HT-29 (cell line): ENCODE results near the gene TRAK2. TPM values are rescaled to one million over a fixed set of nuclear protein-coding genes. Genes with fewer than 3 reads are reported as not detected.
"Not testable (repeated sequence)": the region's sequence is repeated elsewhere in the genome, so short reads cannot be mapped to it uniquely, and the experiment has no call there.

ENCODE experiments used
- DNase-seq: peaks from one replicate; pipeline ENCODE4 v3.0.0-alpha.2; 2015; ENCODE audit warnings: low spot score
- total RNA-seq: library from RNA; depleted of rRNA; stranded (reverse); fragments of >200 nt; shearing (Covaris generic); gene quantifications from 2 replicates; pipeline ENCODE4 v1.2.3, GENCODE V29; 2014

TRAK2 gene
- total RNA-seq, 1 experiment from 2014 or later = 10.0 TPM

DNA sequence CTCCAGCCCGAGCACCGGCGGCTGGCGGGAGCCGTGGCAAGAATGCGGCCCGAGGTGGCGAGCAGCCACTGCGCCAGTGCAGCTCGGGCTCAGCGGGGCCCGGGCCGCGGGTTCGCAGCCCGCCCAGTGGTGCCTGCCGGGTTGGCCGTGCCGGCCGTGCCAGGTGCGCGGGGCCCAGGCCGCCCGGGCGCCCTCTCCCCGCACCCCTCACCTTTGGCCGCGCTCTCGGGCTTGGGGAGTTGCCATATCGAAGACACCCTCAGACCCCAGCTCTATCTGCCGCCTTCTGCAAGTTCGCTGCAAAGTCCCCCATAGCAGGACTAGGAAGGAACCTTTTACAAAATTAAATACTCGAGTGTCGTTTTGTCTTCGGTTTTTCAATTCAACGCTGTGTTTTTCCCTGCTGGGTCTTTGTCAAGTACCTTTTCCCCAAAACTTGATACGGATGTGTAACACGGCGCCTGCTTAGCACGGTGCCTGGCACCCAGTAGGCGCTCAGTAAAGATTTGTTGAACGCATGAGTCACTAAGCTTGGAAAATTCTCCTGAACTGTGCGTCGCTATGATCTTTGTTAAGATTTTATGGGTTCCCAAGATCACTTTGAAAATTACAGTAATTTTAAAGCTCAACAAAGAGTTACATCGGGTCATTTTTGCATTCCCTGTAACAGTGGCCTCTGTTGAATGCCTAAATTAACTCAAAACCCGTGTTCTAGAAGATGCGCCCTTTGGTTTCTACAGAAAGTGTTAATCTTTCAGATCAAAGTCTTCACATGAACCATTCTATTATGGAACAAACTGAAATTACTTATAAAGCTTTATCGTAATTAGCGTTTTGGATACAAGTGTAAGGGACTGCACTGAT lies 1.0 kb upstream of the TRAK2 start:
- no peak for DNase-seq

DNA sequence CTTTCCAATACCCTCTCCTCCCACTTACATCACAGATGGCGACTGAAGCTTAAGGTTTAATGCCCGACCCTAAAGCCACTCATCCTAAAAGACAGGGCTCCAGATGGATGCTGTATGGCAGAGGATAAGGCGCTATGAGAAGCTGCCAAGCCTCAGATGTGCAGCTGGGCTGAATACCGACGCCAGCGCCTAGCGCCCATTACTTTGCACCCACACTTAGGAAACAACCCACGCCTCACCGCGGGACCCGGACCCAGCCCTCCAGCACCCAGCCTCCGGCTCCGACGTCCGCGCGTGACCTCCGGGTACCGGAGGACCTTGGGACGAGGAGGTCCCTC lies 335 bp downstream of the TRAK2 start:
- peak; percentile 47 for DNase-seq

DNA sequence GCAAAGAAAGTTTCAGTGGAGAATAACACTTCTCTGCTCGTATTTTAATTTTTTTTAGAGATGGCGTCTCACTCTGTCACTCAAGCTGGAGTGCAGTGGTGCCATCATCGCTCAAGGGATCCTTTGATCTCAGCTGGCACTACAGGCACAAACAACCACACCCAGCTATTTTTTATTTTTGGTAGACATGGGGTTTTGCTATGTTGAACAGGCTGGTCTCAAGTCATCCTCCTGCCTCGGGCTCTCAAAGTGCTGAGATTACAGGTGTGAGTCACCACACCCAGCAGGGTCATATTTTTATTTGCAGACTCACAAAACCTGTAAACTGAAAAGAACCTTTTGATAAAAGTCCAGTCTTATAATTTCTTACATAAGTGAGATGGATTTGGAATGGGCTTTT lies 2.6 kb downstream of the TRAK2 start:
- DNase-seq = no peak

DNA sequence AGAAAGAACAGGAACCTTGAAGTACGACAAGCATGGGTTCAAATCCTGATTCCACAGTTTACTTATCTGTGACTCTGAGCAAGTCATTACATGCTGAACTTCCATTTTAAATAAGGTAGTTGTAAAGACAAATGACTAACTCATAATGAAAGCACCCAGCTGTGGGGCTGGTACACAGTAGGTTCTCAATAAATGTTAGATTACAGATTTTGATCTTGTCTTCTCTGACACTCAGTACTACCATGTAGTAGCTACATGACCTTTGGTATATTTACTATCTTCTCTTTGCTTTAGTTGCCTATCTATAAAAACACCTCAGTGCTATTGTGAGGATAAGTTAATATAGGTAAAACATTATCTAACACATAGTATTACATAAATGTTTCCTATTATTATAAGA lies 3.2 kb downstream of the TRAK2 start:
- DNase-seq = no peak

DNA sequence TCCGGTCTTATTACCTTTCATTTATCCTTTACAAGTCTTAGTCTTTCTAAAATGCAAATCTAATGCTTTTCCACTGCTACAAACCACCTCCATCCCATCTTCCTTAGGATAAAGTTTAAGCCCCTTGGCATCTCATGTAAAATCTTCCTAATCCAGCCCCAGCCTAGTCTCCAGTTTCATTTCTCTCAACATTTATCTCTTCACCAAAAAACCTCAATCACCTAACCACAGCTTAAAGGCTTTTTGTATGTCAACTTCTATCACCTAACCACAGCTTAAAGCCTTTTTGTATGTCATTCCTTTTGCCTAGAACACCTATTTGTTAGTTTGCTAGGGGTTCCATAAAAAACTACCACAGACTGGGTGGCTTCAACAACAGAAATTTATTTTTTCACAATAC lies 4.2 kb downstream of the TRAK2 start:
- no peak for DNase-seq

DNA sequence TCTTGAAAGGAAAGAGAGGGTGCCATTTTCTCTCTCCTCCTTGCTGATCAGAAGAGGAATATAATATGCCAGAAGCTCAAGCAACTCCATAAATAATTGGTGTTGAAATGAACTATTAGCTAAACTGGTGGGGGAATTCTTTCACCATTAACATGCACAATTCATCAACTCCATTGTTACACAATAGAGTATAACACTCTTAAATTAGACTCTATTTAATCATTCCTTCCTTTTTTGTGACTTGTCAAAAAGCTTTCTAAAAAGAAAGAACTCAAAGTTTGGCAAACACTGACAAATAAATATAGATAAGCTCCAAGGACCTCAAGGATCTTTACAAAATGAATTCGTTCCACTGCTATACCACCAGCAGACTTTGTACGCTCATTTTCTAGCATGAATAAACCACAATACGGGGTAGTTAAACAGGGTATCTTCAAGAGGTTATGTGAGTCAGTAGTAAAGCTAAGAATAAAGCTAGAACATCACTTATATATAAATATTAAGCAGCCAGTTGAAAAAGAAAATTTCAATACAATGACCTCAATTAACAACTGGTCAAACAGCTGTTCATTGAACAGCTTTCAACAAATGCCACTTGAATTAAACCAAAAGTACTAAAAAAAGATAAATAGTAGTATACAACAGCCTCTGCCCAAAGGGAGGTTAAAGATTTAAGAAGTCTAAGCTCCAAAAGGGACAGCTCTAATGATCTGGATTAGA lies 6.4 kb downstream of the TRAK2 start:
- DNase-seq = no peak

DNA sequence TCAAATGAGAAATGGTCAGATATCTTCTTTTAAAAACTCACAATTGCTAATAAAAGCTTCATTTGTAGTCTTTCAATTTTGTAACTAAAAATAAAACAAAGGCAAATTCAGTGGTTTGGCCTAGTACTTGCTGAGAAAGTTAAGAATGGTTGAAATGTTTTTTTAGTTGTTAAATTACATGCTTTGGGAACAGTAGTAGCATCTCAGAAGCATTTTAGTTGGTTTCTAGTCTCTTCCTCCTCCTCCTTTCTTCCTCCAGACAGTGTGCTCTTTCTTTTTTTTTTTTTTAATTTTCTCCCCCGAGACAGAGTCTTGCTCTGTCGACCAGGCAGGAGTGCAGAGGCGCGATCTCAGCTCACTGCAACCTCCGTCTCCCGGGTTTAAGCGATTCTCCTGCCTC lies 9.8 kb downstream of the TRAK2 start:
- no peak for DNase-seq

DNA sequence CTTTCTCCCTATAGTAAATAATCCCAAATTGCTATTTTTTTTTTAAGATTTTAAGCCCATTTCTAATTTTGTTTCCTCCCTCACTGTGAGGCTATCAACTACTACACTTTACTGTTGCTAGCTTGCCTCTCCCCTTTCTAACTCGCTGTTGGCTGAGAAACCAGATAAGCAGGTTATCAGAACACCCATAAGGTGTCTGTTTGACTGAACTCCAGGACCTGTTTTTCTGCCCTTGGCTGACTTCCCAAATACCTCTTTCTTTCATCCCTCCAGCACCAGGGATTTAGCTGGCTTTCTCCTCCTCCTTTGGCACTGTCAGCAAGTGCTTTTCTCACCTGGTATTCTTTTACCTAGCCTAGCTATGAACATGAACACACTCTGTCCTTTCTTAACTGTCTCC lies 11.1 kb downstream of the TRAK2 start:
- DNase-seq = peak; percentile 63

DNA sequence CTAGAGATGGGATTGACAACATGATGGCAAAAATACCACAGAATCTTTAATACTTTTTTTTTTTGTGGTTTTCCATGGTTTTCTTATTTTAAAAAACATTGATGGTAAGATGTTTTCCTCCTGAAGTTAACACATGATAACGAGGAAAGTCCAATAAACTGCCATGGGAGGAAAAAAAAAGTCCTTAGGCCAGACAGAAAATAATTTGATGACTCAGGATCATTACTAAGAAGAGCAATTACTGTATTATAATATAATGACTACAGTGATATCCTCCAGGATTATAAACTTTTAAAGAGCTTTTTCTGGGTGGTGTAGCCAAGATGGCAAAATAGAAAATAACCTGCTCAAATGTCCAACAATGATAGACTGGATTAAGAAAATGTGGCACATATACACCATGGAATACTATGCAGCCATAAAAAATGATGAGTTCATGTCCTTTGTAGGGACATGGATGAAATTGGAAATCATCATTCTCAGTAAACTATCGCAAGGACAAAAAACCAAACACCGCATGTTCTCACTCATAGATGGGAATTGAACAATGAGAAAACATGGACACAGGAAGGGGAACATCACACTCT lies 11.8 kb downstream of the TRAK2 start:
- DNase-seq = not testable (repeated sequence)

DNA sequence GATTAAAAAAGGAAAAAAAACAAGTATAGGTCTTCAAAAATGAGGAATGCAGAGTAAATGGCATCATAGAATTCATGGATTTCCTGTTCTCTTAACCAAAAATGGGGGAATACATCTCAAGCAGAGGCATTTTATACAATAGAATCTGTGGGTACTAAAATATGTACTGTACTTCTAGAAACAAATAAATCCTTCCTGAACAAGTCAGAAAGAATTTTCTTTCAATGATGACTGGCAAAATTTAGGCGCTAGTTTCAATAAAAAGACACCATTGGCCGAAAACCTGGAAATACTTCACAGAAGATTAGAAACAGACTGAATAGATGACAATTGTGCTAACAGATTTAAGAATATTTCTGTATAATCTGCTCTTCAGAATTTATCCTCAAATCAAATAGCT lies 15.1 kb downstream of the TRAK2 start:
- DNase-seq = no peak

DNA sequence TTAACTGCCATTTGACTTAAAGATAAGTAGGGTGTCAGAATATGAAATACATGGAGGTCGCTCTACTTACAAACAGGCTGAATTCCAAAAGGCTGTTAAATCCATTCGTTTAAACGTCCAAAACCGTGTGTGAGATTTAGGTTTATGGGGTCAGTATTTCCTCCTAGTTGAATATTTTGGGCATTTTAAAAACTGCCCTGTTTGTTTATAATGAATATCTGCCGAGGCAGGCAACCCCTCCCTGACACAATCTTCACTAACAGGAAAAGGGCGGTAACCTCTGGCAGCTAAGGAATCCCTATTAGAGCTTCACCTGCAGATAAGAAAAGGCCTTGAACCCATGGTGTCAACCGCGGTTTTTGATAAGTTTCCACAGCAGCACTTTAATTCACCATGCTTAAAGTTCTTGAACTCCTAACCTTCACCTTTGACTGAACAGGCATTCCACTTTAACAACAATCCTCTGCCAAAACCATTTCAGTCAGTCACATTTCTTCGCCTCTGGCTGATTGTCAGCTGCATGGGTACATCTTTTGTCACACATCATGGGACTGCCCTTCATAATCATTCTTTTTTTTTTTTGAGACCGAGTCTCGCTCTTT lies 17.8 kb downstream of the TRAK2 start:
- DNase-seq = no peak

DNA sequence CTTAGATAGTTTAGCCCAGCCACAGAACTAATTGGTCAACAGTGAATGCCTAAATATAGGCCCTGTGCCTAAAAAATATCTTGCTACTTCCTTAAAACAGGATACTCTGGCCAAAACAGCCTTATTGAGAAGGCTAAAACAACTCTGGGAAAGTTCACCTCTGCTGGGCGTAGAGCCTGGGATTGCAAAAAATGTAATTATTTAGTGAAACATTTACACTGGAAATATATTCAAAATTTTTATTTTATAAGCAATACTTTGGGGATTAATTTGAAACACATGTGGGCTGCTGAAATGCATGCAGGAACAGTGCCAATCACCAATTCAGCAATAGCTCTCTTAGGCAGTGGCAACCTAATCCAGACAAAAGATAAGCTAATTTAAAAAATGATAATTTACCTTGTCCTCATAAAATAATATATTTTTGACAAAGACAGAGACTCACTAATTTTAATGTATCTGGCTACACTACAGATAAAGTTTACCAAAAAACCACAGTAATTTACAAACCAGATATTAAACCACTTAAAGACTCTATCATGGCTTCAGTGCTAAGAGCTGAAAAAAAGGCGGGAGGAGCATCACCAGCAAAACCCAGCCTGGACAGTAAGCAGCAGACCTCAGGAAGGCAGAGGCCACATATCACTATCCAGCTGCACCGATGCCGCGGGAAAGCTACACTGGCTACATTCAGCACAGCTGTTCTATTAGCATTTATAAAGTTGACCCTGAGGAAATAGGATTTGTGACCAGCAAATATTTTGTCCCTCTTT lies 18.5 kb downstream of the TRAK2 start:
- DNase-seq = no peak

DNA sequence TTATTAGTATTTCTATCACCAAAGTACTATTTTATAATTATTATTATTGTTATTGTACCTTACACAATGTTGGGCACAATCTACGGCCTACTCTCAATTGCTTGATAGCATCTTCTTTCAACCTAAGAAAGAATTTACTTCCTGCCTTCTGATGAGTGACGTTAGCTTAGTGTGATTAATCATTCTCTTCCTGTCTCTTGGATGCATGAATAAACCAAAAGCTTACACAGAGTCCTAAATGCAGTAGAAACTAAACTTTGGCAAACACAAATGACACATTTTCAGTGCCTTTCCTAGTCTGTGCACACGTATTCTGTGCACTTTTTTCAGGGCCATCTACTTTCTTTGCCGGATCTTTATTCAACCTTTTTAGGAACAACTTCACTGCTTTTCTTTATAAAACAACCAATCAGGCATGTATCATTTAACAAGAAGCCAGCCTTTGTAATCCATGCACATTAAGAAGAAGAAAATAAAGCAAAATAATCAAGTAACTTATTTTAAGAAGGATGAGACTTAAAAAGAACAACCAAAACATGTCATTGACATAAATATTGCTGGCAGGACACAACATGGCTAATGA lies 19.1 kb downstream of the TRAK2 start:
- DNase-seq = peak; percentile 20

DNA sequence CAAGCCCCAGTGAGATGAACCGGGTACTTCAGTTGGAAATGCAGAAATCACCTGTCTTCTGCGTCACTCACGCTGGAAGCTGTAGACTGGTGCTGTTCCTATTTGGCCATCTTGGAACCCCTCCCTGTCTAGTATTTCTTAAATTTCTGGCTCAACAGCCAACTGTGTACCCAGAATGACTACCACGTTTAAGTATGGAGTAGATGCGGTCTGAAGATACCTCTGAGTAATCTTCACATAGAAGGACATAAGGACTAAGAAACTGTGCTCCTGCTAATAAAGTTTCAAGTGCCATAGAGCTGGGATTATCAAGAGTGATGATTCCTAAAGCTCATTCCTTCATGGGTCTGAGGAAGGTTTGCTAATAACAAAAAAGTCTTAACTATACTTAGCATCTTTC lies 20.4 kb downstream of the TRAK2 start:
- no peak for DNase-seq

DNA sequence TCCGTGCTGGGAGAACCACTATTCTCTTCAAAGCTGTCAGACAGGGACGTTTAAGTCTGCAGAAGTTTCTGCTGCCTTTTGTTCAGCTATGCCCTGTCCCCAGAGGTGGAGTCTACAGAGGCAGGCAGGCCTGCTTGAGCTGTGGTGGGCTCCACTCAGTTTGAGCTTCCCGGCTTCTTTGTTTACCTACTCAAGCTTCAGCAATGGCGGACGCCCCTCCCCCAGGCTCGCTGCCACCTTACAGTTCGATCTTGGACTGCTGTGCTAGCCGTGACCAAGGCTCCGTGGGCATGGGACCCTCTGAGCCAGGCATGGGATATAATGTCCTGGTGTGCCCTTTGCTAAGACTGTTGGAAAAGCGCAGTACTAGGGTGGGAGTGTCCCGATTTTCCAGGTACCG lies 20.9 kb downstream of the TRAK2 start:
- not testable (repeated sequence) for DNase-seq

DNA sequence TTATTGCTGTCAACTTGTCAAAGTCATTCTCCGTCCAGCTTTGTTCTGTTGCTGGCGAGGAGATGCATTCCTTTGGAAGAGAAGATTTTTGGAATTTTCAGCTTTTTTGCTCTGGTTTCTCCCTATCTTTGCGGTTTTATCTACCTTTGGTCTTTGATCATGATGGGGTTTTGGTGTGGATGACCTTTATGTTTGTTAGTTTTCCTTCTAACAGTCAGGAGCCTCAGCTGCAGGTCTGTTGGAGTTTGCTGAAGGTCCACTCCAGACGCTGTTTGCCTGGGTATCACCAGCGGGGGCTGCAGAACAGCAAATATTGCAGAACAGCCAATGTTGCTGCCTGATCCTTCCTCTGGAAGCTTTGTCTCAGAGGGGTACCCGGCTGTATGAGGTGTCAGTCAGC lies 21.4 kb downstream of the TRAK2 start:
- DNase-seq = not testable (repeated sequence)

DNA sequence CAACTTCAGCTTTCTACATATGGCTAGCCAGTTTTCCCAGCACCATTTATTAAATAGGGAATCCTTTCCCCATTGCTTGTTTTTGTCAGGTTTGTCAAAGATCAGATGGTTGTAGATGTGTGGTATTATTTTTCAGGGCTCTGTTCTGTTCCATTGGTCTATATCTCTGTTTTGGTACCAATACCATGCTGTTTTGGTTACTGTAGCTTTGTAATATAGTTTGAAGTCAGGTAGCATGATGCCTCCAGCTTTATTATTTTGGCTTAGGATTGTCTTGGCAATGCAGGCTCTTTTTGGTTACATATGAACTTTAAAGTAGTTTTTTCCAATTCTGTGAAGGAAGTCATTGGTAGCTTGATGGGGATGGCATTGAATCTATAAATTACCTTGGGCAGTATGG lies 22.9 kb downstream of the TRAK2 start:
- DNase-seq = not testable (repeated sequence)

DNA sequence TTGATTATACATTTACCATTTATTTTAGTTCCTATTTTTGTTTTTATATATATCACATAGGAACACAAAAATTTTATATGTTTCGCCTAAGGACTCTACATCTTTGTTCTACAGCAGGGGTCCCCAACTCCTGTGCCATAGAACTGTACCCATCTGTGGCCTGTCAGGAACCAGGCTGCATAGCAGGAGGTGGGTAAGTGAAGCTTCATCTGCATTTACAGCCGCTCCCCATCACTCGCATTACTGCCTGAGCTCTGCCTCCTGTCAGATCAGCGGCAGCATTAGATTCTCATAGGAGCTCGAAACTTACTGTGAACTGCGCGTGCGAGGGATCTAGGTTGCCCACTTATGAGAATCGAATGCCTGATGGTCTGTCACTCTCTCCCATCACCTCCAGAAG lies 25.3 kb downstream of the TRAK2 start:
- no peak for DNase-seq

DNA sequence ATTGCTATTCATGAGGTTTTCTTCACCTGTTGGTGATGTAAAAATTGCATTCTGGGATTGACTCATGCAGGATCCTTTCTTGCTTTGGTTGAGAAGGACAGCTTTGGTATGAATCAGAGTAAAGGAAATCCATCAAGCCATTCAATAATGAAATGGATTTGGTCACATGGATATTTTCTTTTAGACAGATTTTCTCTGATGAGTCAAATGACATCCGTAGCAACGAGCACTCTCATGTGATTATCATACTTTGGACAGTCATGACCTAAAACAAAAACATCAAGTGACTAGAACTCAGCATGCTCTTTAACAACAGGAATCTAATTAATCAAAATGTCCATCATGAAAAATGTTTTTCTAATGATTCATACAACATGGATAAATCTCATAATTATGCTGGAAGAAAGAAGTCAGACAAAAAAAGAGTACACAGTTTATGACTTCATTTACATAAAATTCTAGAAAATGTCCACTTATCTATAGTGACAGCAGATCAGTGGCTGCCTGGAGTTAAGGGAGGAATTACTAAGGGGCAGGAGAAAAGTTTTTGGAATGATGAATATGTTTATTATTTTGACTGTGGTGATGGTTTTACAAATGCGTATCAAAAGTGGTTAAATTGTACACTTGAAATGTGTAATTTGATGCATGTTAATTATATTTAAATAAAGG lies 30.7 kb downstream of the TRAK2 start:
- DNase-seq = no peak

DNA sequence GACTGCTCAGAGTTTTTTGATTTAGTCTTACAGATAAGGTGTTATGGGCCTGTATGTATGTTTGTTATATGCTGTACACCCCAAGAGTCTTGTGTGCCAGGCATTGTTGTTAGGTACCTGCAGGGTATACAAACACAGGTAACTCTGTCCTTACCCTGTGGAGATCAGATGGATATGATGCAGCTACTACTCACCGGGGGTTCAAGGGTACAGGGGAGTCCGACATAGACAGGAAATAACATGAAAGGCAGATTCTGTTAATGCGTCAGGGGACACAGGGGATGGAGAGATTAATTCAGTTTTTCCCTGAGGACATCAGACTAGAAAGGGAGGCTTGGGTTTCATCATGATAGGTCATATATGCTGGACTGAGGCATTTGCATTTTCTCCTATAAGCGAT lies 31.3 kb downstream of the TRAK2 start:
- no peak for DNase-seq
